GM12878 (cell line): ENCODE measurements around the gene MAPK13. TPM values are rescaled to one million over a fixed set of nuclear protein-coding genes. Genes with fewer than 3 reads are reported as not detected.

Source experiments
- ATAC-seq: fragments of 200-7000 bp; cut with Tn5 transposase; 3 replicates; pipeline ENCODE4 v1.9.1; 2020; ENCODE audit warnings: mild to moderate bottlenecking, moderate library complexity
- BruUV-seq: library from RNA; stranded (reverse); fragments of 400-500 nt; replicated peaks from 2 replicates; lab custom pipeline; 2021; lab: Mats Ljungman, UMichigan
- CTCF ChIA-PET: fragments of 300-600 bp; sonication (Branson Sonifier 250); formaldehyde crosslinking; extraction: SDS; loops from one replicate; lab custom pipeline; 2021; ENCODE audit warnings: inconsistent platforms; lab: Yijun Ruan, JAX
- POLR2A ChIA-PET: fragments of 350-600 bp; formaldehyde crosslinking; extraction: SDS; loops from one replicate; lab custom pipeline; 2021; ENCODE audit warnings: inconsistent platforms; lab: Charles Lee
- RAD21 ChIA-PET: fragments of 300-600 bp; sonication (Branson Sonifier 250); formaldehyde crosslinking; loops from one replicate; lab custom pipeline; 2023; ENCODE audit warnings: antibody characterized with exemption; ENCODE audit not compliant: unreplicated experiment; lab: Charles Lee
- SMC1A ChIA-PET: fragments of 300-600 bp; sonication (Branson Sonifier 250); formaldehyde crosslinking; loops from one replicate; lab custom pipeline; 2023; ENCODE audit not compliant: unreplicated experiment, uncharacterized antibody; lab: Charles Lee
- DNase-seq: peaks from one replicate; pipeline ENCODE4 v3.0.0-alpha.2; 2011; ENCODE audit warnings: low read depth, low spot score
- FAIRE-seq: peaks from 3 replicates; lab custom pipeline; 2011; peaks lifted over from hg19 to GRCh38; lab: Jason Lieb, UNC
- H2AFZ ChIP-seq: 2 replicates; pipeline ENCODE4 v1.6.0; 2011; ENCODE audit warnings: low read depth, low read length, control low read depth; ENCODE audit not compliant: control insufficient read depth
- H3K27ac ChIP-seq: 2 replicates; pipeline ENCODE4 v1.5.1; 2011; ENCODE audit warnings: control low read depth; ENCODE audit not compliant: control insufficient read depth, insufficient read depth
- H3K27me3 ChIP-seq, 2 experiments: replicated peaks in 1 of 2; 2 replicates each; pipeline versions ENCODE4 v1.6.0 to v1.6.1; 2011; ENCODE audit warnings: low read length in 1 of 2; ENCODE audit not compliant: control insufficient read depth in 2 of 2, insufficient read depth in 2 of 2
- H3K36me3 ChIP-seq, 2 experiments: 2 replicates each; pipeline ENCODE4 v1.5.1; 2011; ENCODE audit warnings: low read length in 1 of 2; ENCODE audit not compliant: control insufficient read depth in 2 of 2, insufficient read depth in 2 of 2
- H3K4me1 ChIP-seq: 2 replicates; pipeline ENCODE4 v1.6.1; 2011; ENCODE audit warnings: mild to moderate bottlenecking, low read length, moderate library complexity, mixed read lengths; ENCODE audit not compliant: control insufficient read depth, insufficient read depth
- H3K4me2 ChIP-seq: 2 replicates; pipeline ENCODE4 v1.6.0; 2011; ENCODE audit warnings: control low read depth; ENCODE audit not compliant: control insufficient read depth, insufficient read depth
- H3K4me3 ChIP-seq: fragments of 200-600 bp; sonication (generic); 2 replicates; pipeline ENCODE4 v1.5.1; 2016
- H3K79me2 ChIP-seq: 2 replicates; pipeline ENCODE4 v1.6.0; 2011; ENCODE audit warnings: low read length; ENCODE audit not compliant: control insufficient read depth, insufficient read depth
- H3K9ac ChIP-seq: 2 replicates; pipeline ENCODE4 v1.8.0; 2011; ENCODE audit warnings: low read length, control low read depth, mixed read lengths; ENCODE audit not compliant: control insufficient read depth, insufficient read depth
- H3K9me3 ChIP-seq: replicated peaks from 3 replicates; pipeline ENCODE4 v1.5.1; 2011; ENCODE audit warnings: mild to moderate bottlenecking, low read length; ENCODE audit not compliant: control insufficient read depth, insufficient read depth
- H4K20me1 ChIP-seq: 2 replicates; pipeline ENCODE4 v1.6.0; 2011; ENCODE audit not compliant: control insufficient read depth, insufficient read depth
- ATF3 ChIP-seq: IDR thresholded peaks from 2 replicates; pipeline ENCODE4 v1.6.1; 2011; ENCODE audit warnings: low read depth, mild to moderate bottlenecking, low read length, moderate library complexity, borderline replicate concordance; ENCODE audit errors: extremely low read depth
- CBX3 ChIP-seq: fragments of 200-600 bp; sonication (generic); IDR thresholded peaks from 2 replicates; pipeline ENCODE4 v1.6.1; 2016; ENCODE audit warnings: low read depth, borderline replicate concordance
- CHD1 ChIP-seq: IDR thresholded peaks from 2 replicates; pipeline ENCODE4 v1.6.1; 2012; ENCODE audit warnings: low read depth, low read length, improper control_type of control experiment
- CREB1 ChIP-seq: IDR thresholded peaks from 2 replicates; pipeline ENCODE4 v1.6.1; 2012; ENCODE audit warnings: low read depth, mild to moderate bottlenecking, inconsistent platforms
- HDAC6 ChIP-seq: fragments of 200-600 bp; sonication (generic); IDR thresholded peaks from one replicate; pipeline ENCODE4 v1.8.0; 2017; ENCODE audit warnings: antibody characterized with exemption; ENCODE audit not compliant: unreplicated experiment
- IKZF2 ChIP-seq, 2 experiments: fragments of 450-650 bp; IDR thresholded peaks; 2 replicates each; pipeline ENCODE4 v1.6.1; 2017; ENCODE audit warnings: mild to moderate bottlenecking in 2 of 2, moderate library complexity in 2 of 2
- KLF5 ChIP-seq: fragments of 450-650 bp; IDR thresholded peaks from 2 replicates; pipeline ENCODE4 v1.6.1; 2014; ENCODE audit warnings: mild to moderate bottlenecking; ENCODE audit not compliant: partially characterized antibody
- NFXL1 ChIP-seq: fragments of 450-650 bp; IDR thresholded peaks from 2 replicates; pipeline ENCODE4 v1.6.1; 2017; ENCODE audit warnings: antibody characterized with exemption, mild to moderate bottlenecking, borderline replicate concordance
- PBX3 ChIP-seq: IDR thresholded peaks from 2 replicates; pipeline ENCODE4 v1.6.1; 2011; ENCODE audit warnings: mild to moderate bottlenecking, low read depth, low read length, moderate library complexity; ENCODE audit not compliant: insufficient replicate concordance
- RB1 ChIP-seq: fragments of 450-650 bp; formaldehyde crosslinking; IDR thresholded peaks from 2 replicates; pipeline ENCODE4 v1.6.1; 2017; ENCODE audit warnings: mild to moderate bottlenecking, borderline replicate concordance
- RCOR1 ChIP-seq: conservative IDR thresholded peaks from 2 replicates; pipeline ENCODE4 v1.6.1; 2012; ENCODE audit warnings: low read depth, low read length, improper control_type of control experiment
- RELA ChIP-seq: fragments of 450-650 bp; IDR thresholded peaks from 2 replicates; pipeline ENCODE4 v1.8.0; 2014; ENCODE audit warnings: borderline replicate concordance; ENCODE audit not compliant: partially characterized antibody
- SPI1 ChIP-seq: IDR thresholded peaks from 2 replicates; pipeline ENCODE4 v1.6.1; 2011; ENCODE audit warnings: low read depth, mild to moderate bottlenecking, low read length, moderate library complexity, borderline replicate concordance; ENCODE audit not compliant: insufficient read depth
- TCF3 ChIP-seq: IDR thresholded peaks from 2 replicates; pipeline ENCODE4 v1.6.1; 2012; ENCODE audit warnings: low read depth, mild to moderate bottlenecking, low read length, borderline replicate concordance; ENCODE audit not compliant: insufficient read depth
- ZBTB33 ChIP-seq: fragments of 450-650 bp; IDR thresholded peaks from 2 replicates; pipeline ENCODE4 v1.6.1; 2017; ENCODE audit warnings: mild to moderate bottlenecking
- WGBS: methylation state at CpG from one replicate; pipeline ENCODE4 v1.1.6; 2016; ENCODE audit warnings: low lambda C conversion rate; ENCODE audit not compliant: insufficient replicate concordance, insufficient coverage; ENCODE audit errors: missing lambda C conversion rate; 5-methylcytosine and 5-hydroxymethylcytosine counted together
- in situ Hi-C: fragments of 300-500 bp; cut with MboI; formaldehyde crosslinking; loops from 9 replicates; pipeline ENCODE4 v1.14.3; 2018; ENCODE audit warnings: mixed read lengths
- intact Hi-C: fragments of 100-400 bp; cut with micrococcal nuclease; formaldehyde crosslinking; loops from one replicate; pipeline ENCODE4 v1.14.2; 2022; ENCODE audit not compliant: unreplicated experiment
- polyA plus RNA-seq, 11 experiments: library from polyadenylated mRNA; depleted of rRNA in 4 of 11; unstranded in 6 of 11; stranded (reverse) in 5 of 11; fragments of >200 nt; fragmentation: Nextera tagmentation in 4 of 11; fragmentation: Illumina TruSeq in 1 of 11; extraction: Ambion mirVana in 4 of 11; extraction: Trizol in 1 of 11; gene quantifications; 1 replicate in 1 of 11; 2 replicates in 10 of 11; pipeline versions ENCODE4 v1.2.1 to v1.2.3, GENCODE V29; 2011 to 2016; ENCODE audit warnings: inconsistent platforms in 2 of 11, missing spikeins in 2 of 11, low read depth in 1 of 11
- total RNA-seq, 4 experiments: library from RNA; depleted of rRNA in 3 of 4; stranded (reverse); fragments of >200 nt in 3 of 4; fragmentation: Illumina TruSeq in 1 of 4; extraction: Trizol in 1 of 4; gene quantifications; 2 replicates each; pipeline versions ENCODE4 v1.2.1 to v1.2.3, GENCODE V29; 2013 to 2021

Gene MAPK13
- total and polyA plus RNA-seq, 10 of the 15 experiments (the other 5 are each of a cell fraction or from before 2014, with no cell fraction given) = 1.8 to 48.0 (median 37.5) TPM

GRCh38 chr6:36099869-36100483 lies 30.3 kb upstream of the MAPK13 start:
- ATAC-seq = no peak
- no peak for DNase-seq
- Histone ChIP-seq H3K79me2 (no peaks in the 10 kb centered on the region), H2AFZ (no peak overlapping the region), H3K9ac (no peak overlapping the region), H3K4me3 (no peak overlapping the region), H3K27me3 (no peaks in the 10 kb centered on the region), H4K20me1 (no peaks in the 10 kb centered on the region), H3K27ac (no peak overlapping the region), H3K9me3 (no peaks in the 10 kb centered on the region), H3K4me2 (no peak overlapping the region), H3K36me3 (peaks cover 3 to 15% of the 10 kb centered on the region in 2 experiments; a peak in 3 of 4 replicates), H3K4me1 (peaks cover 3% of the 10 kb centered on the region; the same call in 1 of the 2 replicates)
- ChIA-PET RAD21 (interaction anchor here (1.0 kb wide), 1 partner anchor 72 kb away, joined by 4 read pairs; the partner anchor contains the start of gene MAPK14), CTCF (interaction anchor here (1.0 to 1.9 kb wide), 3 partner anchors 21 to 260 kb away, joined by 3 to 5 read pairs (median 4); partner anchors contain the start of gene MAPK14), SMC1A (interaction anchor here (1.3 to 8.8 kb wide), 3 partner anchors 71 to 72 kb away, joined by 6 to 167 read pairs (median 7); partner anchors contain the start of gene MAPK14), POLR2A (interaction anchor here (1.4 kb wide), 1 partner anchor 71 kb away, joined by 3 read pairs; no protein-coding TSS in a partner anchor)
- 72% methylated on average over 6 of the region's 6 CpGs for WGBS
- BruUV-seq = no TSS peak
- in situ Hi-C loops (loop anchor here (5.0 kb wide), 1 partner anchor 73 kb away; the partner anchor contains the start of gene MAPK14), intact Hi-C loops (no loop called here)
- FAIRE-seq = no peak
- TF ChIP-seq RB1 = no peak
- TF ChIP-seq KLF5 = no peak
- TF ChIP-seq SPI1 = no peak
- no peak for TF ChIP-seq TCF3
- no peak for TF ChIP-seq PBX3
- no peak for TF ChIP-seq NFXL1
- TF ChIP-seq IKZF2 (IDR thresholded peaks at IDR 0.05) = no peak
- TF ChIP-seq CHD1 = no peak
- TF ChIP-seq CBX3 = no peak
- no peak for TF ChIP-seq RCOR1
- TF ChIP-seq CREB1 = no peak
- no peak for TF ChIP-seq ZBTB33
- no peak for TF ChIP-seq ATF3
- no peak for TF ChIP-seq RELA
- TF ChIP-seq HDAC6 = no peak
